A549 (cell line): Measurements from ENCODE around the gene CYP4F8. TPM values are rescaled to one million over a fixed set of nuclear protein-coding genes. Genes with fewer than 3 reads are reported as not detected.

Experiments
- ATAC-seq, 2 experiments: fragments of 200-7000 bp in 1 of 2; fragments of >200 bp in 1 of 2; cut with Nextera tagmentation in 1 of 2; cut with Tn5 transposase in 1 of 2; 3 replicates each; pipeline versions ENCODE4 v1.8.0 to v1.9.1; 2018 to 2020; ENCODE audit warnings: mild to moderate bottlenecking in 1 of 2, moderate library complexity in 1 of 2
- CTCF ChIA-PET: fragments of 300-600 bp; sonication (Branson Sonifier 250); formaldehyde crosslinking; extraction: SDS; loops from one replicate; lab custom pipeline; 2021; ENCODE audit warnings: antibody characterized with exemption, inconsistent platforms; lab: Yijun Ruan, JAX
- POLR2A ChIA-PET: fragments of 350-600 bp; formaldehyde crosslinking; extraction: SDS; loops from one replicate; lab custom pipeline; 2021; ENCODE audit warnings: antibody characterized with exemption, inconsistent platforms; lab: Yijun Ruan, JAX
- DNase-seq, 2 experiments: peaks; one replicate each; pipeline versions ENCODE4 v3.0.0 to v3.0.0-alpha.2; 2011 to 2016; ENCODE audit warnings: low read depth in 1 of 2, low spot score in 1 of 2
- FAIRE-seq: peaks from 2 replicates; lab custom pipeline; 2011; peaks lifted over from hg19 to GRCh38; lab: Jason Lieb, UNC
- H3K27ac ChIP-seq, 2 experiments: fragments of >200 bp; sonication (Bioruptor Twin); formaldehyde crosslinking; 3 replicates each; pipeline ENCODE4 v1.5.1; 2016 to 2017
- H3K4me1 ChIP-seq: fragments of >200 bp; sonication (Bioruptor Twin); formaldehyde crosslinking; 3 replicates; pipeline ENCODE4 v1.6.1; 2016
- H3K4me2 ChIP-seq: fragments of >200 bp; sonication (Bioruptor Twin); formaldehyde crosslinking; 3 replicates; pipeline ENCODE4 v1.6.1; 2016
- H3K4me3 ChIP-seq: fragments of >200 bp; sonication (Bioruptor Twin); formaldehyde crosslinking; 3 replicates; pipeline ENCODE4 v1.5.1; 2016
- H3K9me3 ChIP-seq: fragments of >200 bp; sonication (Bioruptor Twin); formaldehyde crosslinking; 3 replicates; pipeline ENCODE4 v1.6.1; 2016
- ATOH8 ChIP-seq: fragments of 250-450 bp; sonication (Bioruptor Pico); IDR thresholded peaks from 2 replicates; pipeline ENCODE4 v1.5.0; 2020; ENCODE audit warnings: low read depth, mild to moderate bottlenecking, moderate library complexity
- BCL3 ChIP-seq: fragments of >200 bp; sonication (Bioruptor Twin); formaldehyde crosslinking; IDR thresholded peaks from 3 replicates; pipeline ENCODE4 v1.6.1; 2016
- CBX2 ChIP-seq: fragments of 200-600 bp; sonication (generic); IDR thresholded peaks from 2 replicates; pipeline ENCODE4 v1.6.1; 2016; ENCODE audit warnings: low read depth, mild to moderate bottlenecking, borderline replicate concordance
- CBX8 ChIP-seq: fragments of 200-600 bp; sonication (generic); IDR thresholded peaks from 2 replicates; pipeline ENCODE4 v1.6.1; 2016
- HES2 ChIP-seq: fragments of >200 bp; sonication (Bioruptor Twin); formaldehyde crosslinking; IDR thresholded peaks from 2 replicates; pipeline ENCODE4 v1.6.1; 2016
- HMGXB4 ChIP-seq: fragments of 250-450 bp; sonication (Bioruptor Pico); IDR thresholded peaks from 2 replicates; pipeline ENCODE4 v1.5.0; 2021; ENCODE audit warnings: mild to moderate bottlenecking, moderate library complexity, borderline replicate concordance
- HOXB13 ChIP-seq: fragments of 250-450 bp; sonication (Bioruptor Pico); IDR thresholded peaks from 2 replicates; pipeline ENCODE4 v1.5.0; 2020; ENCODE audit warnings: low read depth, mild to moderate bottlenecking, moderate library complexity
- JUN ChIP-seq, 2 experiments: fragments of >200 bp; sonication (Bioruptor Twin); formaldehyde crosslinking; IDR thresholded peaks; 2 replicates in 1 of 2; 3 replicates in 1 of 2; pipeline ENCODE4 v1.6.1; 2016 to 2017
- KDM5A ChIP-seq: fragments of 200-600 bp; sonication (generic); IDR thresholded peaks from 2 replicates; pipeline ENCODE4 v1.6.1; 2016; ENCODE audit warnings: antibody characterized with exemption, mild to moderate bottlenecking
- MAX ChIP-seq: IDR thresholded peaks from 2 replicates; pipeline ENCODE4 v1.6.1; 2012
- MAZ ChIP-seq: fragments of 150-350 bp; IDR thresholded peaks from 2 replicates; pipeline ENCODE4 v1.6.1; 2014; ENCODE audit warnings: antibody characterized with exemption, low read depth, low read length, borderline replicate concordance
- NFE2L2 ChIP-seq: fragments of 150-350 bp; conservative IDR thresholded peaks from 2 replicates; pipeline ENCODE4 v1.6.1; 2014; ENCODE audit warnings: low read length
- NPAS2 ChIP-seq: fragments of 250-450 bp; sonication (Bioruptor Pico); IDR thresholded peaks from 2 replicates; pipeline ENCODE4 v1.8.0; 2022; ENCODE audit warnings: mild to moderate bottlenecking, moderate library complexity, borderline replicate concordance
- NR3C1 ChIP-seq: fragments of >200 bp; sonication (Bioruptor Twin); formaldehyde crosslinking; IDR thresholded peaks from 3 replicates; pipeline ENCODE4 v1.6.1; 2017
- PBX3 ChIP-seq: IDR thresholded peaks from 2 replicates; pipeline ENCODE4 v1.6.1; 2012
- PHF8 ChIP-seq: fragments of 200-600 bp; sonication (generic); IDR thresholded peaks from 2 replicates; pipeline ENCODE4 v1.6.1; 2016; ENCODE audit warnings: low read depth, mild to moderate bottlenecking, antibody characterized with exemption, moderate library complexity, borderline replicate concordance
- RARB ChIP-seq: fragments of 250-450 bp; sonication (Bioruptor Pico); IDR thresholded peaks from 2 replicates; pipeline ENCODE4 v1.8.0; 2021; ENCODE audit warnings: mild to moderate bottlenecking, moderate library complexity
- RCOR1 ChIP-seq: fragments of 150-350 bp; IDR thresholded peaks from 2 replicates; pipeline ENCODE4 v1.6.1; 2014; ENCODE audit warnings: antibody characterized with exemption, low read length, low read depth
- RFX5 ChIP-seq: fragments of 450-650 bp; IDR thresholded peaks from 2 replicates; pipeline ENCODE4 v1.7.1; 2014; ENCODE audit warnings: antibody characterized with exemption, mild to moderate bottlenecking, moderate library complexity
- RNF2 ChIP-seq: fragments of 200-600 bp; sonication (generic); IDR thresholded peaks from 2 replicates; pipeline ENCODE4 v1.6.1; 2016; ENCODE audit warnings: low read depth, mild to moderate bottlenecking, antibody characterized with exemption, moderate library complexity, borderline replicate concordance
- SMC3 ChIP-seq: fragments of >200 bp; sonication (Bioruptor Twin); formaldehyde crosslinking; IDR thresholded peaks from 3 replicates; pipeline ENCODE4 v1.6.1; 2018; ENCODE audit warnings: inconsistent platforms
- SREBF2 ChIP-seq: fragments of 450-650 bp; IDR thresholded peaks from 2 replicates; pipeline ENCODE4 v1.6.1; 2014; ENCODE audit warnings: mild to moderate bottlenecking, moderate library complexity
- TFCP2L1 ChIP-seq: fragments of 250-450 bp; sonication (Bioruptor Pico); IDR thresholded peaks from 2 replicates; pipeline ENCODE4 v1.5.0; 2021; ENCODE audit warnings: mild to moderate bottlenecking
- TP53 ChIP-seq: fragments of 250-450 bp; sonication (Bioruptor Pico); IDR thresholded peaks from 2 replicates; pipeline ENCODE4 v1.5.0; 2021; ENCODE audit warnings: mild to moderate bottlenecking, moderate library complexity
- ZC3H11A ChIP-seq: fragments of 450-650 bp; IDR thresholded peaks from 2 replicates; pipeline ENCODE4 v1.6.1; 2014; ENCODE audit warnings: antibody characterized with exemption, mild to moderate bottlenecking
- ZFP36 ChIP-seq: fragments of 450-650 bp; IDR thresholded peaks from 2 replicates; pipeline ENCODE4 v1.6.1; 2014; ENCODE audit warnings: borderline replicate concordance; ENCODE audit not compliant: partially characterized antibody
- WGBS: methylation state at CpG from one replicate; pipeline ENCODE4 v1.1.6; 2017; ENCODE audit errors: missing lambda C conversion rate; 5-methylcytosine and 5-hydroxymethylcytosine counted together
- polyA plus RNA-seq, 4 experiments: library from polyadenylated mRNA; depleted of rRNA in 3 of 4; stranded (reverse); fragments of >200 nt; fragmentation: RNase III in 1 of 4; extraction: RNeasy Plus Mini Kit Qiagen cat#74134 plus additional on column Dnase treatment in 1 of 4; gene quantifications; 2 replicates in 3 of 4; 3 replicates in 1 of 4; pipeline ENCODE4 v1.2.3, GENCODE V29; 2011 to 2017

The CYP4F8 gene
- polyA plus RNA-seq, 2 of the 4 experiments (the other 2 are of a cell fraction): not detected

GRCh38 chr19:15616627-15617270 is 1.7 kb downstream of the CYP4F8 start:
- POLR2A ChIA-PET: no interaction called here
- no peaks in the 10 kb centered on the region for H3K9me3 ChIP-seq
- ATAC-seq: no peak
- no peaks in the 10 kb centered on the region for H3K4me1 ChIP-seq
- CTCF ChIA-PET: no interaction called here
- H3K4me3 ChIP-seq: no peak overlapping the region
- whole genome bisulfite sequencing: 2% methylated on average over 7 of the region's 7 CpGs
- TF ChIP-seq PBX3: no peak
- no peak for TF ChIP-seq TFCP2L1 (CRISPR knock-in tag)
- no peak for TF ChIP-seq NPAS2 (CRISPR knock-in tag)
- no peak for TF ChIP-seq TP53
- TF ChIP-seq RCOR1: no peak
- TF ChIP-seq RNF2: no peak
- TF ChIP-seq SMC3: no peak
- no peak for TF ChIP-seq CBX8
- TF ChIP-seq MAZ: no peak
- TF ChIP-seq SREBF2: no peak
- TF ChIP-seq MAX: no peak
- TF ChIP-seq BCL3: no peak
- no peak for TF ChIP-seq ATOH8 (CRISPR knock-in tag)
- no peak for TF ChIP-seq RARB
- TF ChIP-seq JUN (IDR thresholded peaks at IDR 0.05): no peak
- TF ChIP-seq HOXB13: no peak
- no peak overlapping the region for H3K27ac ChIP-seq
- no peak for DNase-seq
- H3K4me2 ChIP-seq: no peak overlapping the region
- no peak for FAIRE-seq

- CTCF ChIA-PET: no interaction called here
- Histone ChIP-seq H3K4me3 (no peak overlapping the region), H3K9me3 (no peaks in the 10 kb centered on the region), H3K27ac (no peak overlapping the region), H3K4me2 (no peak overlapping the region), H3K4me1 (no peaks in the 10 kb centered on the region)
- no peak for FAIRE-seq
- WGBS: 9% methylated on average over 5 of the region's 5 CpGs
- no peak for ATAC-seq
- POLR2A ChIA-PET: no interaction called here
- no peak for DNase-seq
- TF ChIP-seq HES2: no peak
- TF ChIP-seq NFE2L2: no peak
- no peak for TF ChIP-seq KDM5A
- TF ChIP-seq ZC3H11A: no peak
- no peak for TF ChIP-seq TP53
- TF ChIP-seq SMC3: no peak
- no peak for TF ChIP-seq PHF8
- TF ChIP-seq PBX3: no peak
- TF ChIP-seq RFX5: no peak
- no peak for TF ChIP-seq CBX2
- TF ChIP-seq ZFP36: no peak
- TF ChIP-seq MAZ: no peak
- TF ChIP-seq NPAS2 (CRISPR knock-in tag): no peak
- TF ChIP-seq HMGXB4 (CRISPR knock-in tag): no peak
- no peak for TF ChIP-seq NR3C1
These were observed 3.3 kb downstream of the CYP4F8 start for GRCh38 chr19:15618321-15618720.
